Activated CD4-positive, alpha-beta T cell treated with anti-CD3 and anti-CD28 coated beads for 1 hour (primary cell): ENCODE measurements around the gene GALNT12.
A peak's percentile ranks its signal among the peaks of the same experiment; 100 is the strongest.

ENCODE experiments used
- DNase-seq: peaks from one replicate; pipeline ENCODE4 v3.0.0-alpha.2; 2020

GALNT12 gene

GRCh38 chr9:98807070-98807813 lies at the start of gene GALNT12:
Gene GALNT12, plus strand, starts transcription at chr9:98807670. Its CDS starts 29 bp downstream, at chr9:98807699.
- peak; percentile 26 for DNase-seq

- DNase-seq, result no peak
Measured at GRCh38 chr9:98760231-98760630, 47.2 kb upstream of the GALNT12 start.

GRCh38 chr9:98763986-98764745 lies 43.3 kb upstream of the GALNT12 start:
- no peak for DNase-seq

GRCh38 chr9:98765256-98765655 lies 42.2 kb upstream of the GALNT12 start:
- DNase-seq, result no peak

GRCh38 chr9:98766586-98766985 lies 40.9 kb upstream of the GALNT12 start:
- no peak for DNase-seq

GRCh38 chr9:98767196-98767595 lies 40.3 kb upstream of the GALNT12 start:
- DNase-seq, result no peak

GRCh38 chr9:98767915-98768314 lies 39.6 kb upstream of the GALNT12 start:
- DNase-seq, result no peak

- no peak for DNase-seq
Measured at GRCh38 chr9:98768344-98768743, 39.1 kb upstream of the GALNT12 start.

GRCh38 chr9:98770717-98771116 lies 36.8 kb upstream of the GALNT12 start:
- no peak for DNase-seq

GRCh38 chr9:98771209-98771874 lies 36.1 kb upstream of the GALNT12 start:
- no peak for DNase-seq

- DNase-seq, result no peak
Measured at GRCh38 chr9:98772364-98773155, 34.9 kb upstream of the GALNT12 start.

- DNase-seq, result no peak
Measured at GRCh38 chr9:98773721-98774120, 33.7 kb upstream of the GALNT12 start.

GRCh38 chr9:98774746-98775145 lies 32.7 kb upstream of the GALNT12 start:
- DNase-seq, result no peak

GRCh38 chr9:98775831-98776441 lies 31.5 kb upstream of the GALNT12 start:
- DNase-seq, result no peak

- no peak for DNase-seq
Measured at GRCh38 chr9:98777618-98778017, 29.9 kb upstream of the GALNT12 start.

- DNase-seq, result no peak
Measured at GRCh38 chr9:98778251-98778650, 29.2 kb upstream of the GALNT12 start.

GRCh38 chr9:98778711-98779530 lies 28.5 kb upstream of the GALNT12 start:
- DNase-seq, result no peak

GRCh38 chr9:98780059-98780749 lies 27.3 kb upstream of the GALNT12 start:
- DNase-seq, result no peak

GRCh38 chr9:98781588-98782383 lies 25.7 kb upstream of the GALNT12 start:
- no peak for DNase-seq
